Caco-2 (cell line): ENCODE data around the gene FAT1. TPM values are rescaled to one million over a fixed set of nuclear protein-coding genes. Genes with fewer than 3 reads are reported as not detected.
A peak's percentile ranks its signal among the peaks of the same experiment; 100 is the strongest.

Experiments
- Bru-seq: library from RNA; stranded (reverse); fragments of 400-500 nt; gene quantifications from one replicate; lab custom pipeline; 2021; lab: Mats Ljungman, UMichigan
- BruChase-seq, 2 experiments: library from RNA; stranded (reverse); fragments of 400-500 nt; gene quantifications; one replicate each; lab custom pipeline; 2021; lab: Mats Ljungman, UMichigan
- BruUV-seq: library from RNA; stranded (reverse); fragments of 400-500 nt; replicated peaks from 2 replicates; lab custom pipeline; 2021; lab: Mats Ljungman, UMichigan
- CTCF ChIA-PET: fragments of 300-600 bp; sonication (Branson Sonifier 250); formaldehyde crosslinking; loops from one replicate; lab custom pipeline; 2022; ENCODE audit warnings: antibody characterized with exemption; lab: Charles Lee
- POLR2A ChIA-PET: fragments of 300-600 bp; sonication (Branson Sonifier 250); formaldehyde crosslinking; loops from one replicate; lab custom pipeline; 2022; ENCODE audit warnings: antibody characterized with exemption; lab: Charles Lee
- DNase-seq, 2 experiments: peaks; one replicate each; pipeline versions ENCODE4 v3.0.0 to v3.0.0-alpha.2; 2020 to 2022
- H3K27me3 ChIP-seq: replicated peaks from 2 replicates; pipeline ENCODE4 v1.6.0; 2011; ENCODE audit warnings: low read length; ENCODE audit not compliant: control insufficient read depth, insufficient read depth
- H3K36me3 ChIP-seq: 2 replicates; pipeline ENCODE4 v1.5.1; 2011; ENCODE audit warnings: low read length; ENCODE audit not compliant: control insufficient read depth, insufficient read depth
- H3K4me1 ChIP-seq: fragments of 250-450 bp; sonication (Bioruptor Pico); 2 replicates; pipeline ENCODE4 v1.5.1; 2020; ENCODE audit warnings: mild to moderate bottlenecking
- H3K4me3 ChIP-seq: 2 replicates; pipeline ENCODE4 v1.5.1; 2011; ENCODE audit warnings: low read depth, mild to moderate bottlenecking, control low read depth, low read length
- H3K9me3 ChIP-seq: fragments of 250-450 bp; sonication (Bioruptor Pico); 2 replicates; pipeline ENCODE4 v1.5.1; 2020; ENCODE audit warnings: mild to moderate bottlenecking, moderate library complexity
- H3K27ac Mint-ChIP-seq: one replicate; pipeline ENCODE4 v1.8.0; 2022; ENCODE audit warnings: mixed read lengths; ENCODE audit not compliant: unreplicated experiment
- H3K27me3 Mint-ChIP-seq: one replicate; pipeline ENCODE4 v1.8.0; 2022; ENCODE audit warnings: mixed read lengths; ENCODE audit not compliant: insufficient read depth, unreplicated experiment
- H3K36me3 Mint-ChIP-seq: one replicate; pipeline ENCODE4 v1.8.0; 2022; ENCODE audit warnings: mild to moderate bottlenecking, mixed read lengths; ENCODE audit not compliant: insufficient read depth, unreplicated experiment
- H3K4me1 Mint-ChIP-seq: one replicate; pipeline ENCODE4 v1.8.0; 2022; ENCODE audit warnings: low read depth, mixed read lengths; ENCODE audit not compliant: unreplicated experiment
- H3K4me3 Mint-ChIP-seq: one replicate; pipeline ENCODE4 v1.8.0; 2022; ENCODE audit warnings: mild to moderate bottlenecking, moderate library complexity, mixed read lengths; ENCODE audit not compliant: unreplicated experiment
- H3K9me3 Mint-ChIP-seq: one replicate; pipeline ENCODE4 v1.8.0; 2022; ENCODE audit warnings: mixed read lengths; ENCODE audit not compliant: unreplicated experiment
- CTCF ChIP-seq, 2 experiments: fragments of 200-600 bp in 1 of 2; IDR thresholded peaks; 1 replicate in 1 of 2; 2 replicates in 1 of 2; pipeline versions ENCODE4 v1.5.1 to v1.8.0; 2011 to 2022; ENCODE audit warnings: antibody characterized with exemption in 1 of 2, control low read depth in 1 of 2, inconsistent platforms in 1 of 2, low read depth in 1 of 2, low read length in 1 of 2, mild to moderate bottlenecking in 1 of 2, moderate library complexity in 1 of 2; ENCODE audit not compliant: insufficient read depth in 1 of 2, severe bottlenecking in 1 of 2, unreplicated experiment in 1 of 2
- intact Hi-C: fragments of 100-400 bp; cut with micrococcal nuclease; formaldehyde crosslinking; loops from one replicate; pipeline ENCODE4 v1.10.0; 2022; ENCODE audit not compliant: unreplicated experiment
- long read RNA-seq: library from polyadenylated mRNA; stranded (forward); transcript quantifications from one replicate; pipeline ENCODE4 v2.0.0, GENCODE V29; 2022
- total RNA-seq: library from RNA; stranded (reverse); gene quantifications from 2 replicates; pipeline ENCODE4 v1.2.3, GENCODE V29; 2022

The FAT1 gene
- total RNA-seq (135 and 141 TPM in 2 replicates), Bru-seq, nascent RNA (percentile 87 among the genes with signal in this experiment), BruChase-seq, experiment 1, labeled RNA remaining after a 2-hour chase (percentile 88 among the genes with signal in this experiment), BruChase-seq, experiment 2, labeled RNA remaining after a 6-hour chase (percentile 95 among the genes with signal in this experiment)
- long read RNA-seq, partial matches to known transcripts = 1 of 6 reads
- long read RNA-seq, other reads (novel, unspliced or antisense) = 5 of 6 reads

- H3K4me1 Mint-ChIP-seq = peaks cover 9% of the 10 kb centered on the region
- intact Hi-C loops = loop anchor here (1.0 to 10.0 kb wide), 5 partner anchors 25 to 881 kb away; no protein-coding TSS in a partner anchor
- peaks cover 6% of the 10 kb centered on the region; the same call in 1 of the 2 replicates for H3K4me1 ChIP-seq
- no TSS peak for BruUV-seq
- H3K9me3 ChIP-seq = peaks cover 4% of the 10 kb centered on the region; the same call in 1 of the 2 replicates
- peak within 1 kb of the TSS; percentile 92 for H3K4me3 Mint-ChIP-seq
- peak; percentile 62 to 80 for DNase-seq
- peaks cover 23% of the 10 kb centered on the region for H3K36me3 Mint-ChIP-seq
- POLR2A ChIA-PET = interaction anchor here (0.6 to 1.5 kb wide), 4 partner anchors 34 to 1909 kb away, joined by 4 to 7 read pairs (median 5); no protein-coding TSS in a partner anchor
- no peaks in the 10 kb centered on the region for H3K9me3 Mint-ChIP-seq
- peak within 1 kb of the TSS; percentile 82 for H3K27ac Mint-ChIP-seq
- H3K36me3 ChIP-seq = no peaks in the 10 kb centered on the region
- TF ChIP-seq CTCF (IDR thresholded peaks at IDR 0.05; ENCODE audit: insufficient read depth in 1 of 2, low read depth in 1 of 2, low read length in 1 of 2, severe bottlenecking in 1 of 2, unreplicated experiment in 1 of 2) = no peak
- no peaks in the 10 kb centered on the region for H3K27me3 ChIP-seq
- peak within 1 kb of the TSS; percentile 83 for H3K4me3 ChIP-seq
- CTCF ChIA-PET = interaction anchor here (0.8 to 1.5 kb wide), 2 partner anchors 34 to 54 kb away, joined by 4 to 6 read pairs; no protein-coding TSS in a partner anchor
- no peaks in the 10 kb centered on the region for H3K27me3 Mint-ChIP-seq
Measured at GRCh38 chr4:186723292-186724057, at the start of gene FAT1. TSS of gene FAT1 (minus strand) at chr4:186723856. CDS start at chr4:186709827, 14,029 bp downstream.

- intact Hi-C loops = no loop called here
- DNase-seq = no peak
- no TSS peak for BruUV-seq
- Mint-ChIP-seq H3K4me1 (peaks cover 7% of the 10 kb centered on the region), H3K9me3 (no peaks in the 10 kb centered on the region), H3K27me3 (no peaks in the 10 kb centered on the region), H3K4me3 (no peak overlapping the region), H3K27ac (no peak overlapping the region), H3K36me3 (no peaks in the 10 kb centered on the region)
- POLR2A ChIA-PET = no interaction called here
- CTCF ChIA-PET = no interaction called here
- H3K4me3 ChIP-seq = no peak overlapping the region
- TF ChIP-seq CTCF (IDR thresholded peaks at IDR 0.05; ENCODE audit: insufficient read depth in 1 of 2, low read depth in 1 of 2, low read length in 1 of 2, severe bottlenecking in 1 of 2, unreplicated experiment in 1 of 2) = no peak
- peaks cover 7% of the 10 kb centered on the region; the same call in 1 of the 2 replicates for H3K4me1 ChIP-seq
- no peaks in the 10 kb centered on the region for H3K9me3 ChIP-seq
- no peaks in the 10 kb centered on the region for H3K27me3 ChIP-seq
- no peaks in the 10 kb centered on the region for H3K36me3 ChIP-seq
Measured at GRCh38 chr4:186772936-186773487, 49.4 kb upstream of the FAT1 start.

GRCh38 chr4:186771624-186772023, 48.0 kb upstream of the FAT1 start:
- ChIA-PET CTCF (no interaction called here), POLR2A (no interaction called here)
- no peaks in the 10 kb centered on the region for H3K9me3 Mint-ChIP-seq
- no peak overlapping the region for H3K4me3 ChIP-seq
- no peaks in the 10 kb centered on the region for H3K36me3 Mint-ChIP-seq
- no peaks in the 10 kb centered on the region for H3K27me3 ChIP-seq
- no peaks in the 10 kb centered on the region for H3K9me3 ChIP-seq
- peaks cover 9% of the 10 kb centered on the region for H3K4me1 ChIP-seq
- H3K36me3 ChIP-seq = no peaks in the 10 kb centered on the region
- BruUV-seq = no TSS peak
- H3K27ac Mint-ChIP-seq = no peak overlapping the region
- no peak for TF ChIP-seq CTCF (IDR thresholded peaks at IDR 0.05; ENCODE audit: insufficient read depth in 1 of 2, low read depth in 1 of 2, low read length in 1 of 2, severe bottlenecking in 1 of 2, unreplicated experiment in 1 of 2)
- DNase-seq = no peak
- no peaks in the 10 kb centered on the region for H3K27me3 Mint-ChIP-seq
- intact Hi-C loops = no loop called here
- H3K4me3 Mint-ChIP-seq = no peak overlapping the region
- peaks cover 7% of the 10 kb centered on the region for H3K4me1 Mint-ChIP-seq
